Fibroblast of skin of left biceps (primary cell): Measurements from ENCODE around the gene LMOD1.
"Not testable (repeated sequence)": the region's sequence is repeated elsewhere in the genome, so short reads cannot be mapped to it uniquely, and the experiment has no call there.

Experiments used
- DNase-seq, 2 experiments: peaks; one replicate each; pipeline ENCODE4 v3.0.0-alpha.2; 2013; ENCODE audit warnings: low read depth in 2 of 2

Gene LMOD1

GRCh38 chr1:201947697-201948008, 1.3 kb upstream of the LMOD1 start:
- DNase-seq, result no peak

GRCh38 chr1:201945863-201946223, 505 bp downstream of the LMOD1 start:
- DNase-seq, result no peak

- no peak for DNase-seq
Observed at GRCh38 chr1:201945157-201945556, 1.2 kb downstream of the LMOD1 start.

GRCh38 chr1:201944639-201945038, 1.7 kb downstream of the LMOD1 start:
- no peak for DNase-seq

GRCh38 chr1:201944002-201944401, 2.3 kb downstream of the LMOD1 start:
- DNase-seq, result no peak

- no peak for DNase-seq
Observed at GRCh38 chr1:201942129-201942495, 4.2 kb downstream of the LMOD1 start.

GRCh38 chr1:201941420-201942128, 4.8 kb downstream of the LMOD1 start:
- no peak for DNase-seq

GRCh38 chr1:201940316-201940715, 6.0 kb downstream of the LMOD1 start:
- not testable (repeated sequence) for DNase-seq

GRCh38 chr1:201939574-201939973, 6.8 kb downstream of the LMOD1 start:
- no peak for DNase-seq

GRCh38 chr1:201939148-201939547, 7.2 kb downstream of the LMOD1 start:
- no peak for DNase-seq

GRCh38 chr1:201938440-201939035, 7.8 kb downstream of the LMOD1 start:
- DNase-seq, result no peak

GRCh38 chr1:201937624-201938213, 8.6 kb downstream of the LMOD1 start:
- DNase-seq, result no peak

GRCh38 chr1:201933840-201934430, 12.4 kb downstream of the LMOD1 start:
- DNase-seq, result no peak

GRCh38 chr1:201930803-201931202, 15.5 kb downstream of the LMOD1 start:
- no peak for DNase-seq

- no peak for DNase-seq
Observed at GRCh38 chr1:201930137-201930536, 16.2 kb downstream of the LMOD1 start.

- no peak for DNase-seq
Observed at GRCh38 chr1:201928266-201928665, 18.1 kb downstream of the LMOD1 start.

- no peak for DNase-seq
Observed at GRCh38 chr1:201925981-201926645, 20.2 kb downstream of the LMOD1 start.

- DNase-seq, result no peak
Observed at GRCh38 chr1:201925301-201925567, 21.1 kb downstream of the LMOD1 start.

GRCh38 chr1:201921952-201922558, 24.3 kb downstream of the LMOD1 start:
- DNase-seq, result no peak

GRCh38 chr1:201918343-201918742, 28.0 kb downstream of the LMOD1 start:
- no peak for DNase-seq

- no peak for DNase-seq
Observed at GRCh38 chr1:201917362-201918033, 28.9 kb downstream of the LMOD1 start.
